Measurements from ENCODE around the gene PILRA. TPM values are rescaled to one million over a fixed set of nuclear protein-coding genes. Genes with fewer than 3 reads are reported as not detected.
A peak's percentile ranks its signal among the peaks of the same experiment; 100 is the strongest.

The PILRA gene
- total RNA-seq, 1 experiment from 2014 or later, result 3.2 TPM

DNA sequence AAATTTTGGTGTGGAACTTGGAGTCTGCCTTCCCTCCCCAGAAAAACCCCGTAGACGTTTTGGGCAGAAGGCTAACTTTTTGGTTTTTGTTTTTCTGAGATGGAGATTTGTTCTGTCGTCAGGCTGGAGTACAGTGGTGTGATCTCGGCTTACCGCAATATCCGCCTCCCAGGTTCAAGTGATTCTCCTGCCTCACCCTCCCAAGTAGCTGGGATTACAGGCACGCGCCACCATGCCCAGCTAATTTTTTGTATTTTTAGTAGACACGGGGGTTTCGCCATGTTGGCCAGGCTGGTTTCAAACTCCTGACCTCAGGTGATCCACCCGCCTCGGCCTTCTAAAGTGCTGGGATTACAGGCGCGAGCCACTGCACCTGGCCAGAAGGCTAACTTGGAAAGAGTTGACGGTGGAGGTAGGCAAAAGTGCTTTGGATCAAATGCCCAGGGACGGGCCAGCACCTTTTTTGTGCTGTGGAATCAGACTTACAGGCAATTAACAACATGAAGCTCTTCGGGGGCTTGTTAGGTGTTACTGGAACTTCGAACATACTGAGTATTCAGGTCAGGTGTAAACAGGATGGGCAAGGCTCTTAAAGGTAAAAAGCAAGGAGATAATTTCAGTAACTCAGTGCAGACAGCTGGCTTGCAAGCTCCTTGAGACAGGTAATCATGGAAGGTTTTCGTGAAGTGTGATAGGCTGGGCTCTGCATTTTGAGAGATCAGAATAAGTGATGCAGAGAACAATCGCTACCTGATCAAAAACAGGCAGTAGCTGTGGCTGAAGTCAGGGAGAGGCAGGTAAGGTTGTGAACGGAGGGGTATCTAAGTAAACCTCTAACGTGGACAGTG, 61.2 kb downstream of the PILRA start:
- Histone ChIP-seq H3K27ac (ENCODE audit: insufficient read length, low read depth, low read length) (no peak overlapping the region), H4K8ac (replicated peaks; ENCODE audit: insufficient read length, low read depth, low read length) (no peak overlapping the region), H3K23me2 (ENCODE audit: insufficient read length, low read depth, low read length, poor library complexity, severe bottlenecking) (peaks cover 11% of the 10 kb centered on the region), H3K4me2 (ENCODE audit: insufficient read depth, insufficient read length, low read length) (peak overlapping the region; percentile 91), H3K79me2 (ENCODE audit: insufficient read depth, low read length) (no peaks in the 10 kb centered on the region; the same call in 1 of the 2 replicates), H3K4ac (ENCODE audit: low read depth, low read length) (no peak overlapping the region), H2BK12ac (ENCODE audit: insufficient read length, low read depth, low read length) (no peak overlapping the region), H3K56ac (ENCODE audit: insufficient read length, low read depth, low read length) (no peak overlapping the region), H2AFZ (ENCODE audit: low read length) (no peak overlapping the region), H4K91ac (ENCODE audit: insufficient read length, low read depth, low read length) (no peak overlapping the region), H3K4me1 (ENCODE audit: insufficient read depth, low read length) (no peaks in the 10 kb centered on the region), H4K20me1 (ENCODE audit: control insufficient read depth, insufficient read depth, insufficient read length) (no peaks in the 10 kb centered on the region), H3K9ac (ENCODE audit: extremely low read depth, insufficient read length, low read length) (peak overlapping the region; percentile 63), H3K9me3 (ENCODE audit: control insufficient read depth, low read depth, low read length) (no peaks in the 10 kb centered on the region), H2BK5ac (ENCODE audit: insufficient read length, low read length) (no peak overlapping the region), H2BK15ac (ENCODE audit: low read depth, low read length) (no peak overlapping the region), H3K18ac (ENCODE audit: insufficient read length, low read depth, low read length) (no peak overlapping the region), H3K79me1 (ENCODE audit: insufficient read depth, low read depth, low read length, poor library complexity, severe bottlenecking) (peaks cover 3% of the 10 kb centered on the region), H3K23ac (ENCODE audit: insufficient read length, low read depth, low read length) (no peak overlapping the region), H2BK20ac (ENCODE audit: low read depth, low read length, poor library complexity, severe bottlenecking) (no peak overlapping the region), H3K14ac (ENCODE audit: insufficient read depth, low read length) (no peak overlapping the region), H3T11ph (ENCODE audit: low read length) (no peak overlapping the region), H3K27me3 (ENCODE audit: insufficient read depth, low read length) (no peaks in the 10 kb centered on the region), H2BK120ac (ENCODE audit: low read depth, low read length, poor library complexity, severe bottlenecking) (no peak overlapping the region), H4K5ac (ENCODE audit: insufficient read length, low read depth, low read length) (no peak overlapping the region), H2AK5ac (ENCODE audit: insufficient read length, low read length) (no peak overlapping the region)
- no CpG with 5 or more reads among the region's 22 CpGs for WGBS (ENCODE audit: extremely low coverage, insufficient read length, low lambda C conversion rate)
- Mint-ChIP-seq H3K36me3 (ENCODE audit: insufficient read depth in 1 of 3, low read depth in 3 of 3) (peaks cover 37 to 62% (median 39%) of the 10 kb centered on the region in 3 experiments), H3K9me3 (peaks cover 0 to 1% of the 10 kb centered on the region in 2 experiments; a peak in 1 of 5 replicates), H3K4me3 (peak overlapping the region; percentile 87 to 96), H3K4me1 (peaks cover 45 to 46% of the 10 kb centered on the region in 2 experiments), H3K27ac (peak overlapping the region; percentile 78 to 97 (median 95)), H3K27me3 (ENCODE audit: low read depth) (peaks cover 5% of the 10 kb centered on the region)
- TF ChIP-seq, protein P1, sequence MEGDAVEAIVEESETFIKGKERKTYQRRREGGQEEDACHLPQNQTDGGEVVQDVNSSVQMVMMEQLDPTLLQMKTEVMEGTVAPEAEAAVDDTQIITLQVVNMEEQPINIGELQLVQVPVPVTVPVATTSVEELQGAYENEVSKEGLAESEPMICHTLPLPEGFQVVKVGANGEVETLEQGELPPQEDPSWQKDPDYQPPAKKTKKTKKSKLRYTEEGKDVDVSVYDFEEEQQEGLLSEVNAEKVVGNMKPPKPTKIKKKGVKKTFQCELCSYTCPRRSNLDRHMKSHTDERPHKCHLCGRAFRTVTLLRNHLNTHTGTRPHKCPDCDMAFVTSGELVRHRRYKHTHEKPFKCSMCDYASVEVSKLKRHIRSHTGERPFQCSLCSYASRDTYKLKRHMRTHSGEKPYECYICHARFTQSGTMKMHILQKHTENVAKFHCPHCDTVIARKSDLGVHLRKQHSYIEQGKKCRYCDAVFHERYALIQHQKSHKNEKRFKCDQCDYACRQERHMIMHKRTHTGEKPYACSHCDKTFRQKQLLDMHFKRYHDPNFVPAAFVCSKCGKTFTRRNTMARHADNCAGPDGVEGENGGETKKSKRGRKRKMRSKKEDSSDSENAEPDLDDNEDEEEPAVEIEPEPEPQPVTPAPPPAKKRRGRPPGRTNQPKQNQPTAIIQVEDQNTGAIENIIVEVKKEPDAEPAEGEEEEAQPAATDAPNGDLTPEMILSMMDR (conservative IDR thresholded peaks at IDR 0.05), result no peak
- no peak for DNase-seq

All from H9 (cell line).